ENCODE results near the gene LPCAT3. TPM values are rescaled to one million over a fixed set of nuclear protein-coding genes. Genes with fewer than 3 reads are reported as not detected.

Gene LPCAT3
- total and polyA plus RNA-seq, 2 of the 13 experiments (the other 11 are each of a cell fraction or from before 2014, with no cell fraction given) = 44.5 to 64.3 TPM

- TF ChIP-seq KDM5A (IDR thresholded peaks at IDR 0.05; ENCODE audit: borderline replicate concordance, low read length) = no peak
- TF ChIP-seq ZNF552 (CRISPR knock-in tag; IDR thresholded peaks at IDR 0.05; ENCODE audit: borderline replicate concordance) = no peak
- no peak for TF ChIP-seq ZNF251 (CRISPR knock-in tag; IDR thresholded peaks at IDR 0.05)
- TF ChIP-seq ZNF800 (CRISPR knock-in tag; IDR thresholded peaks at IDR 0.05) = no peak
- no peak for TF ChIP-seq ZNF441 (CRISPR knock-in tag; IDR thresholded peaks at IDR 0.05; ENCODE audit: borderline replicate concordance)
- no peak for TF ChIP-seq MYPOP (CRISPR knock-in tag; IDR thresholded peaks at IDR 0.05)
- peak; percentile 47; the same call in 1 of the 2 replicates for TF ChIP-seq NR2F6 (IDR thresholded peaks at IDR 0.05)
- TF ChIP-seq NR2F6 (CRISPR knock-in tag; IDR thresholded peaks at IDR 0.05) = 0 out of 2 replicates have a peak, but pooled peaks have one; percentile 24
- TF ChIP-seq MXD1 (CRISPR knock-in tag; IDR thresholded peaks at IDR 0.05) = no peak
- no peak for TF ChIP-seq SRSF4 (IDR thresholded peaks at IDR 0.05; ENCODE audit: low read depth, low read length, poor library complexity, severe bottlenecking)
- no peak; the same call in 1 of the 2 replicates for TF ChIP-seq HCFC1 (IDR thresholded peaks at IDR 0.05; ENCODE audit: low read depth, low read length)
- TF ChIP-seq TGIF2 (CRISPR knock-in tag; IDR thresholded peaks at IDR 0.05) = no peak
- TF ChIP-seq ZNF503 (CRISPR knock-in tag; IDR thresholded peaks at IDR 0.05) = no peak
- no peak for TF ChIP-seq MAF1 (CRISPR knock-in tag; IDR thresholded peaks at IDR 0.05; ENCODE audit: borderline replicate concordance)
- TF ChIP-seq ZNF564 (CRISPR knock-in tag; IDR thresholded peaks at IDR 0.05) = no peak
- TF ChIP-seq ARID3A (IDR thresholded peaks at IDR 0.05; ENCODE audit: low read depth, low read length) = no peak
- TF ChIP-seq TCF7L2 (IDR thresholded peaks at IDR 0.05; ENCODE audit: low read depth, low read length) = no peak
- TF ChIP-seq ZNF230 (CRISPR knock-in tag; IDR thresholded peaks at IDR 0.05) = no peak
- TF ChIP-seq MZF1 (CRISPR knock-in tag; IDR thresholded peaks at IDR 0.05; ENCODE audit: borderline replicate concordance) = no peak
- TF ChIP-seq ZNF430 (CRISPR knock-in tag; IDR thresholded peaks at IDR 0.05) = no peak
- TF ChIP-seq SALL2 (CRISPR knock-in tag; IDR thresholded peaks at IDR 0.05) = 0 out of 2 replicates have a peak, but pooled peaks have one; percentile 30
- no peak for TF ChIP-seq SYNCRIP (IDR thresholded peaks at IDR 0.05; ENCODE audit: insufficient read depth, low read depth, low read length)
Observed at GRCh38 chr12:7060353-7060954, 42.2 kb upstream of the LPCAT3 start, which contains the start of gene C1S (continued).

Measured in HepG2 (cell line).